GM12873 (cell line): ENCODE results near the gene INTS4.

ENCODE experiments used
- TF ChIP-seq, protein P1 (sequence below): IDR thresholded peaks from 2 replicates; pipeline ENCODE4 v1.5.1; 2012; ENCODE audit warnings: low read depth, mild to moderate bottlenecking, moderate library complexity, low read length, control low read depth; ENCODE audit not compliant: insufficient read depth; ENCODE audit errors: missing control alignments

The INTS4 gene

DNA sequence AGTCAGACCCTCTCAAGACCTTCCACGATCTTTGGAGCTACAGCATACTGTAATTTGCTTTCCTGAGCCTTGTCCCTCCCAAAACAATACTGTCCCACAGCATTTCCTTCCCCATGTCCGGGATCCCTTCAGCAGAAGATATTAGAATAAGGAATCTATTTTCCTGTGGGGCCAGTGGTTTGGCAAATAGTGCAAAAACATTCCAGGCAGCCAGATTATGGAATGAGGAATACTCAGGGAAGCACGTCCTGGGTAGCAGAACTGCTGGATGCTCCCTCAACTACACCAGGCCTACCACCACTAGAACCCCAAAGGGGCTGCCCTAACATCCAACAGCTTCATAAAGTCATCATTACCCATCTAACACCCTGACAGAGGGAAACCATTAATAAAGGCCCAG lies 112.1 kb downstream of the INTS4 start:
- TF ChIP-seq, protein P1, sequence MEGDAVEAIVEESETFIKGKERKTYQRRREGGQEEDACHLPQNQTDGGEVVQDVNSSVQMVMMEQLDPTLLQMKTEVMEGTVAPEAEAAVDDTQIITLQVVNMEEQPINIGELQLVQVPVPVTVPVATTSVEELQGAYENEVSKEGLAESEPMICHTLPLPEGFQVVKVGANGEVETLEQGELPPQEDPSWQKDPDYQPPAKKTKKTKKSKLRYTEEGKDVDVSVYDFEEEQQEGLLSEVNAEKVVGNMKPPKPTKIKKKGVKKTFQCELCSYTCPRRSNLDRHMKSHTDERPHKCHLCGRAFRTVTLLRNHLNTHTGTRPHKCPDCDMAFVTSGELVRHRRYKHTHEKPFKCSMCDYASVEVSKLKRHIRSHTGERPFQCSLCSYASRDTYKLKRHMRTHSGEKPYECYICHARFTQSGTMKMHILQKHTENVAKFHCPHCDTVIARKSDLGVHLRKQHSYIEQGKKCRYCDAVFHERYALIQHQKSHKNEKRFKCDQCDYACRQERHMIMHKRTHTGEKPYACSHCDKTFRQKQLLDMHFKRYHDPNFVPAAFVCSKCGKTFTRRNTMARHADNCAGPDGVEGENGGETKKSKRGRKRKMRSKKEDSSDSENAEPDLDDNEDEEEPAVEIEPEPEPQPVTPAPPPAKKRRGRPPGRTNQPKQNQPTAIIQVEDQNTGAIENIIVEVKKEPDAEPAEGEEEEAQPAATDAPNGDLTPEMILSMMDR: no peak

DNA sequence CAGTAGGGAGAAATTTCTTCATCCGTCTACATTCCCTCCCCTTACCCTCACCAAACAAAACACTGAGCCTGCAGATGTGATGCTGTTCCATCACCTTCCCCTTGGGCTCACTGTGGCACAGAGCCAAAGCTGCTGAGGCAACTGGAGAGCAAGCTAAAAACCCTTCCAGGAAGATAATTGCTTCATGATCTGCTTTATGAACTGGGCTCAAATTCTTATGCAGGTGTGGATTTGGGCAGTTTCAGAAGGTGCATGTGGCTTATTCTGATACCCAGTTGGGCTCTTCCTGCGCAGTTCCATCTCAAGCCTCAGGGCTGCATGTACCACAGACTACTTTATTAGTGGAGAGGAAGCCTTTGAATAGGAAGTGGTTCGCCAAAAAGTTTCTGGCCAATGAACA lies 115.2 kb downstream of the INTS4 start:
- TF ChIP-seq, protein P1: peak; percentile 22

DNA sequence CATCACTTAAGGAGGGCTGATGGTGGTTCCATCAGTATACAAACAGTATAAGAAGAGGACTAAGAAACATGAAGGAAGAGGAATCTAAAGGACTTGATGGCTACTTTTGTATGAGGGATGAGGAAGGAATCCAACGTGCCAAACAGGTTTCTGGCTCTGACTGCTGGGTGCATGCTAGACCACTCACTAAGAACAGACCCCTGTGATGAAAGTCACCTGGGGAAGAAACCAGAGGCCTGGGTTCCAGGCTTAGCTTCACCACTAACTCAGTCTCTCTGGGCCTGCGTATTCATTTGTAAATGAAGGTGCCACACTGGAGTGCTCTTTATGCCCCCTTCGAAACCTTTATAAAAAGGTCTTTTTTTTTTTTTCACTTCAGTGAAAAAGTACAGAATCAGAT lies 118.4 kb downstream of the INTS4 start:
- TF ChIP-seq, protein P1: no peak

GRCh38 chr11:77874206-77874605 lies 120.3 kb downstream of the INTS4 start:
- TF ChIP-seq, protein P1: no peak

- TF ChIP-seq, protein P1: no peak
These were observed 121.1 kb downstream of the INTS4 start for GRCh38 chr11:77873345-77873744.

GRCh38 chr11:77871855-77872254 lies 122.6 kb downstream of the INTS4 start:
- TF ChIP-seq, protein P1: no peak

- TF ChIP-seq, protein P1: no peak
These were observed 125.7 kb downstream of the INTS4 start for GRCh38 chr11:77868744-77869143.
